Panc1 (cell line): ENCODE results near the gene ITPKB. TPM values are rescaled to one million over a fixed set of nuclear protein-coding genes. Genes with fewer than 3 reads are reported as not detected.

Experiments
- ATAC-seq: fragments of 200-7000 bp; cut with Tn5 transposase; 2 replicates; pipeline ENCODE4 v1.9.1; 2020; ENCODE audit warnings: mild to moderate bottlenecking, moderate library complexity
- BruUV-seq: library from RNA; stranded (reverse); fragments of 400-500 nt; replicated peaks from 2 replicates; lab custom pipeline; 2021; lab: Mats Ljungman, UMichigan
- CTCF ChIA-PET: fragments of 300-600 bp; sonication (Branson Sonifier 250); formaldehyde crosslinking; loops from one replicate; lab custom pipeline; 2022; ENCODE audit warnings: antibody characterized with exemption; lab: Charles Lee
- POLR2A ChIA-PET: fragments of 300-600 bp; sonication (Branson Sonifier 250); formaldehyde crosslinking; loops from one replicate; lab custom pipeline; 2022; ENCODE audit warnings: antibody characterized with exemption; lab: Charles Lee
- DNase-seq: peaks from one replicate; pipeline ENCODE4 v3.0.0-alpha.2; 2010; ENCODE audit warnings: low read depth, low spot score
- H3K27ac ChIP-seq: 2 replicates; pipeline ENCODE4 v1.5.1; 2011; ENCODE audit warnings: mild to moderate bottlenecking, low read length, inconsistent platforms
- H3K27me3 ChIP-seq: fragments of 200-500 bp; sonication (Bioruptor generic); 2 replicates; pipeline ENCODE4 v1.6.0; 2014; ENCODE audit warnings: low read length, inconsistent platforms; ENCODE audit not compliant: control insufficient read depth, insufficient read depth
- H3K36me3 ChIP-seq: fragments of 200-500 bp; sonication (Bioruptor generic); 2 replicates; pipeline ENCODE4 v1.5.1; 2014; ENCODE audit warnings: inconsistent platforms, mild to moderate bottlenecking, low read length, moderate library complexity; ENCODE audit not compliant: control insufficient read depth, insufficient read depth
- H3K4me1 ChIP-seq: 2 replicates; pipeline ENCODE4 v1.5.1; 2011; ENCODE audit warnings: inconsistent platforms, mild to moderate bottlenecking, low read length, moderate library complexity; ENCODE audit not compliant: control insufficient read depth, insufficient read depth
- H3K4me3 ChIP-seq, 2 experiments: 2 replicates each; pipeline ENCODE4 v1.5.1; 2011 to 2012; ENCODE audit warnings: low read depth in 2 of 2, low read length in 2 of 2, mild to moderate bottlenecking in 2 of 2, inconsistent platforms in 1 of 2, moderate library complexity in 1 of 2
- H3K9me3 ChIP-seq: fragments of 200-500 bp; sonication (Bioruptor generic); 2 replicates; pipeline ENCODE4 v1.5.1; 2014; ENCODE audit warnings: low read depth, mild to moderate bottlenecking, inconsistent platforms, low read length, moderate library complexity; ENCODE audit not compliant: control insufficient read depth, insufficient read depth
- CTCF ChIP-seq: fragments of 450-650 bp; IDR thresholded peaks from 2 replicates; pipeline ENCODE4 v1.5.1; 2017; ENCODE audit warnings: mild to moderate bottlenecking
- POLR2AphosphoS5 ChIP-seq: IDR thresholded peaks from 2 replicates; pipeline ENCODE4 v1.6.1; 2012; ENCODE audit warnings: mild to moderate bottlenecking, low read depth, low read length, moderate library complexity
- REST ChIP-seq, 2 experiments: IDR thresholded peaks; 2 replicates each; pipeline ENCODE4 v1.6.1; 2011 to 2012; ENCODE audit warnings: low read depth in 2 of 2, control low read depth in 1 of 2, low read length in 1 of 2, mild to moderate bottlenecking in 1 of 2, moderate library complexity in 1 of 2; ENCODE audit not compliant: insufficient read depth in 1 of 2
- SIN3A ChIP-seq: IDR thresholded peaks from 2 replicates; pipeline ENCODE4 v1.6.1; 2012; ENCODE audit warnings: low read depth, mild to moderate bottlenecking, low read length, moderate library complexity, borderline replicate concordance; ENCODE audit not compliant: insufficient read depth
- TCF7L2 ChIP-seq: IDR thresholded peaks from 2 replicates; pipeline ENCODE4 v1.6.1; 2011; ENCODE audit warnings: mild to moderate bottlenecking, low read depth, low read length, inconsistent platforms
- in situ Hi-C: cut with HindIII; loops from 2 replicates; pipeline ENCODE4 v1.10.0; 2016; ENCODE audit warnings: low sequenced_read_pairs, low pct_unique_long_range_greater_than_20kb
- intact Hi-C: fragments of 100-400 bp; cut with micrococcal nuclease; formaldehyde crosslinking; loops from one replicate; pipeline ENCODE4 v1.10.0; 2022; ENCODE audit not compliant: unreplicated experiment
- total RNA-seq: library from RNA; stranded (reverse); gene quantifications from one replicate; pipeline ENCODE4 v1.2.1, GENCODE V29; 2021; ENCODE audit not compliant: unreplicated experiment

ITPKB gene
- total RNA-seq, 1 experiment from 2014 or later: 10.9 TPM

GRCh38 chr1:226604560-226605317 is 134.3 kb downstream of the ITPKB start:
- Histone ChIP-seq H3K27me3 (peaks cover 7% of the 10 kb centered on the region), H3K4me1 (no peaks in the 10 kb centered on the region), H3K4me3 (no peak overlapping the region), H3K9me3 (no peaks in the 10 kb centered on the region), H3K27ac (no peak overlapping the region), H3K36me3 (no peaks in the 10 kb centered on the region)
- TF ChIP-seq REST (IDR thresholded peaks at IDR 0.05; ENCODE audit: insufficient read depth in 1 of 2, low read depth in 2 of 2, low read length in 1 of 2): no peak
- no peak for TF ChIP-seq POLR2AphosphoS5
- no peak for TF ChIP-seq TCF7L2
- TF ChIP-seq SIN3A: no peak
- no peak for TF ChIP-seq CTCF
- DNase-seq (no peak), ATAC-seq (no peak)
- ChIA-PET POLR2A (no interaction called here), CTCF (interaction anchor here (0.7 kb wide), 1 partner anchor 196 kb away, joined by 4 read pairs; no protein-coding TSS in a partner anchor)
- in situ Hi-C loops: no loop called here
- BruUV-seq: no TSS peak
- intact Hi-C loops: loop anchor here (5.0 kb wide), 1 partner anchor 57 kb away; the partner anchor contains the start of gene STUM

GRCh38 chr1:226603858-226604559 is 135.1 kb downstream of the ITPKB start:
- ATAC-seq (no peak), DNase-seq (no peak)
- intact Hi-C loops (no loop called here), in situ Hi-C loops (no loop called here)
- Histone ChIP-seq H3K36me3 (no peaks in the 10 kb centered on the region), H3K4me1 (no peaks in the 10 kb centered on the region), H3K27me3 (peaks cover 1% of the 10 kb centered on the region), H3K9me3 (no peaks in the 10 kb centered on the region), H3K4me3 (no peak overlapping the region), H3K27ac (no peak overlapping the region)
- BruUV-seq: no TSS peak
- ChIA-PET POLR2A (no interaction called here), CTCF (interaction anchor here (0.7 kb wide), 1 partner anchor 52 kb away, joined by 4 read pairs; no protein-coding TSS in a partner anchor)
- TF ChIP-seq CTCF: no peak
- TF ChIP-seq SIN3A: no peak
- no peak for TF ChIP-seq TCF7L2
- no peak for TF ChIP-seq POLR2AphosphoS5
